Fibroblast of pulmonary artery (primary cell): Measurements from ENCODE around the gene GAD2.

Experiments used
- DNase-seq: peaks from one replicate; pipeline ENCODE4 v3.0.0-alpha.2; 2010; ENCODE audit warnings: low read depth
- H3K4me3 ChIP-seq: replicated peaks from 2 replicates; pipeline ENCODE4 v1.5.1; 2011; ENCODE audit warnings: low read depth, mild to moderate bottlenecking, control low read depth, low read length, moderate library complexity
- TF ChIP-seq, protein P1 (sequence below): IDR thresholded peaks from 2 replicates; pipeline ENCODE4 v1.5.1; 2011; ENCODE audit warnings: mild to moderate bottlenecking, control low read depth, low read length, inconsistent platforms; ENCODE audit errors: missing control alignments

GAD2 gene

DNA sequence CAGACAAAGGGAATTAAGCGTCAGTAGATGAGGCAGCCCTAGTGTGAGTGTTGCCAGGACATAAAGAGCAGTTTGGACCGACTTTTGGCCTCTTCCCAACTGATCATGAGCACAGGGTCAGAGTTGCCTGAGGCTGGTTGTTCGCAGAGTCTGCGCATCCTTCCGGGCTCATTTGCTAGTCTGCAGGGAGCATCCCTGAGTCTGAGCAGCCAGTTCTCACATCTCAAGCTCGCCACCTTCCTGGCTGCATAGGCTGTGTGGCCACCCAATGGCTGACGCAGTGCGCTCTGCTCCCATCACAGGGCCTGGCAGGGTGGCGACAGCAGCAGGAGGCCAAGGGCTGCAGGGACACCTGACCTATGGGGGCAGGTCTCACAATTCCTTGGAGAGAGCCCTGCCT lies 5.0 kb downstream of the GAD2 start:
- TF ChIP-seq, protein P1, sequence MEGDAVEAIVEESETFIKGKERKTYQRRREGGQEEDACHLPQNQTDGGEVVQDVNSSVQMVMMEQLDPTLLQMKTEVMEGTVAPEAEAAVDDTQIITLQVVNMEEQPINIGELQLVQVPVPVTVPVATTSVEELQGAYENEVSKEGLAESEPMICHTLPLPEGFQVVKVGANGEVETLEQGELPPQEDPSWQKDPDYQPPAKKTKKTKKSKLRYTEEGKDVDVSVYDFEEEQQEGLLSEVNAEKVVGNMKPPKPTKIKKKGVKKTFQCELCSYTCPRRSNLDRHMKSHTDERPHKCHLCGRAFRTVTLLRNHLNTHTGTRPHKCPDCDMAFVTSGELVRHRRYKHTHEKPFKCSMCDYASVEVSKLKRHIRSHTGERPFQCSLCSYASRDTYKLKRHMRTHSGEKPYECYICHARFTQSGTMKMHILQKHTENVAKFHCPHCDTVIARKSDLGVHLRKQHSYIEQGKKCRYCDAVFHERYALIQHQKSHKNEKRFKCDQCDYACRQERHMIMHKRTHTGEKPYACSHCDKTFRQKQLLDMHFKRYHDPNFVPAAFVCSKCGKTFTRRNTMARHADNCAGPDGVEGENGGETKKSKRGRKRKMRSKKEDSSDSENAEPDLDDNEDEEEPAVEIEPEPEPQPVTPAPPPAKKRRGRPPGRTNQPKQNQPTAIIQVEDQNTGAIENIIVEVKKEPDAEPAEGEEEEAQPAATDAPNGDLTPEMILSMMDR: no peak
- no peak overlapping the region for H3K4me3 ChIP-seq
- DNase-seq: no peak

DNA sequence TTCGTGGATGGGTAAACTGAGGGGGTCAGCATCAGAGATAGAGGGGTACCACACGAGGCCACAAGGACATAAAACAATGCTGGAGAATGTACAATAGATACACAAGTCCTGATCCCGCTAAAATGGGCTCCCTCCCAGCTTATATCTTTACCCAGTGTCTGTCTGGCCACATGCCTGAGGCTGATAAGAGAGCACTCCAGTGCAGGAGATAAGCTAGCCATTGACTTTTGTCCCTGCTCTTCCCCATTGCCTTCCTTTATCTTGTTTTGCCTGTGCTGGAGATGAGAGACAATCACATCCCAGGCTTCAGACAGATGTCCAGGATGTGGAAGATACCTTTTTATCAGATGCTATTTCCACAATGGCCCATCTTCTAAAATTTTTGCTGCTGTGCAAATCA lies 6.0 kb downstream of the GAD2 start:
- no peak for DNase-seq
- no peak overlapping the region for H3K4me3 ChIP-seq
- TF ChIP-seq, protein P1: no peak

DNA sequence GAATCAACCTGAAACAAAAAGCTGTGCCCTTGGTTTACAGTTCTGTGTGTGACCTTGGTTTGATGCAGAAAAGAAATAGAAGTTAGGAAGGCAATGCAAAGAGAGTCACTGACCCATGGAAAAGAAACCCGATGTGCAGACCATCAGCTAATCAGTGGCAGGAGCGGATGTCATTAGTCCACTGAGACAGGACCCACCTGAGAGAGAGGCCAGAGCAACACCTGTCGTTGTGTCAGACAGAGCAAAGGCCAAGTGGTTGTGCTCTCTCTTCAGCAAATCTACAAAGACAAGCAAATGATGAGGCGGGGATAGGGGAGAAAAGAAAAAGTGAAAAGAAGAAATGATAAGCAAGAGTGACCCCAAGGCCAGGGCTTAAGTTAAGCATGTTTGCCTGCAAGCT lies 8.7 kb downstream of the GAD2 start:
- no peak overlapping the region for H3K4me3 ChIP-seq
- DNase-seq: no peak
- TF ChIP-seq, protein P1: no peak

DNA sequence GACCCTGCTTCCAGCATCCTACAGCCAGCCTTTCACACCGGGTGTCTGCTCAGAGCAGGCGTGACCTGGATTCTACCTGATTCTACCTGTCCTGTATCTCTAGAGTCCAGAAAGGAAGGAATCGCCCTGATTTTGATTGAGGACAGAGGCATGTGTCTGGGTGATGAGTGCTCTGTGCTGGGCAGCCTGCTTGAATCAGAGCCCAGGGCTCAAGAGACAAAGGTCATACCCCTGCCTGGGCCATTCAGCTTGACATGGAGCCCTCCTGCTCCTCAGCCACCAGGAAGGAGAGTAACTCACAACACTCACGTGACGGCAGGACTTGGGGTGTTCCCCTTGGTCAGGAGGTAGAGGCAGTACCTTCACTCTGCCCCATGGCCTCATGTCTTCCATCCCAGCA lies 11.2 kb downstream of the GAD2 start:
- no peak overlapping the region for H3K4me3 ChIP-seq
- DNase-seq: no peak
- TF ChIP-seq, protein P1: no peak

DNA sequence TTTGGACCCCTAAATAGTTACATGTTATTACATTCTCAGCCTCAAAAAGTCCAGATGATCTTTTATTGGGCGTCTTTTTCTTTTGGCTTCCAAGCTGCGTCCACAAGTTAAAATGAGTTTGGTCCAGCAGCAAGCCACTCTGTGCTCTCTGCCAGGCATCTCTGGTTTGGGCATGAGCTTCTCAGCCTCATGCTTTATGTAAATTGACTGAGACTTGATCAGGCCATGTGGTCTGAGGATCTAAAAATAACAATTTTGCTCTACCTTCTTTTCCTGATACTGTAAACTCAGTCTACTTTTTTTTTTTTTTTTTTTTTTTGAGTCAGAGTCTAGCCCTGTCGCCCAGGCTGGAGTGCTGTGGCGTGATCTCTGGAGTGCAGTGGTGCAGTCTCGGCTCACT lies 15.6 kb downstream of the GAD2 start:
- DNase-seq: no peak
- no peak overlapping the region for H3K4me3 ChIP-seq
- TF ChIP-seq, protein P1: no peak

DNA sequence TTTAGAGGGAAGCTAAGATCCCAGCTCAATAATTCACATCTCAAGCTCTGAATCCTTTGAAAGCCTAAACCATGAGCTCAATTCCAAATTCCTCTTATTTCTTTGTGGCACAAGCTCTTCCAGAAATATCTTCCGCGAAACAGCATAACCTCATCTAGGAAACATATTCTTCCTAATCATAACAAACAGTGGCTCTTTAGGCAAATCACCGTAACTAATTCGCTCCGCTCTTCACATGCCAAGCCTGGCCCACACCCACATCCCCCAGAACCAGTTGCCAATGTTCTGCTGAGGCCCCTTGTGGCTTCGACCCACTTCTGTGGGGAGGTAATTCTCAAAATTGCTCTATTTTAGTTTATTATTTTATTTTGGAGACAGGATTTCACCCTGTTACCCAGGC lies 19.2 kb downstream of the GAD2 start:
- H3K4me3 ChIP-seq: no peak overlapping the region
- TF ChIP-seq, protein P1: no peak
- no peak for DNase-seq

DNA sequence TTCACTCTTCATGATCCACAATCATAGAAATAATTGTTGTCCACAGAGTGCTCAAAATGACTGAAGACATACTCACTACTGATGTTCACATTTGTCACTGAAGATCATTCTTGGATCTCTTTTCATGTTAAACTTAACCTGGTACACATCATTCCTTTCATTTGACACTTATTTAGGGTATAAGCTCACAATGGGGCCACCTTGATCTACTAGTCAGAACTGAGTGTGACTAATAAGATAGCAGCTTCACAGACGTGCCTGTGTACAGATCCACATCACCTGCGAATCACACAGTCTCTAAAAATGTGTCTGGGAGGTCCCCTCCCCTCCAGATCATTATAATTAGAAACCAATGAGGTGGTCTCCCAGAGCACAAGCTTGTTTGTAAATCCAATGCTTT lies 21.8 kb downstream of the GAD2 start:
- TF ChIP-seq, protein P1: no peak
- no peak for DNase-seq
- no peak overlapping the region for H3K4me3 ChIP-seq
